IMR-90 (cell line): ENCODE measurements around the gene CTNNA1. TPM values are rescaled to one million over a fixed set of nuclear protein-coding genes. Genes with fewer than 3 reads are reported as not detected.

Experiments
- ATAC-seq: fragments of 200-7000 bp; cut with Tn5 transposase; 2 replicates; pipeline ENCODE4 v1.9.1; 2020; ENCODE audit warnings: low read depth, mild to moderate bottlenecking, moderate library complexity
- BruUV-seq: library from RNA; stranded (reverse); fragments of 400-500 nt; replicated peaks from 2 replicates; lab custom pipeline; 2021; lab: Mats Ljungman, UMichigan
- CTCF ChIA-PET: fragments of 300-600 bp; formaldehyde crosslinking; extraction: SDS; loops from one replicate; lab custom pipeline; 2021; ENCODE audit warnings: antibody characterized with exemption; lab: Yijun Ruan, JAX
- POLR2A ChIA-PET: fragments of 300-600 bp; sonication (Branson Sonifier 250); formaldehyde crosslinking; loops from one replicate; lab custom pipeline; 2022; ENCODE audit warnings: antibody characterized with exemption; ENCODE audit not compliant: unreplicated experiment; lab: Charles Lee
- DNase-seq: peaks from one replicate; pipeline ENCODE4 v3.0.0; 2013
- H2AFZ ChIP-seq: replicated peaks from 2 replicates; pipeline ENCODE3; 2013; ENCODE audit warnings: low read length, mild to moderate bottlenecking; ENCODE audit not compliant: poor library complexity
- H2AK5ac ChIP-seq: 2 replicates; pipeline ENCODE4 v1.6.1; 2013; ENCODE audit warnings: low read depth, low read length, inconsistent platforms
- H2AK9ac ChIP-seq: replicated peaks from 2 replicates; pipeline ENCODE3; 2013; ENCODE audit warnings: mild to moderate bottlenecking, low read depth, low read length, moderate library complexity; ENCODE audit not compliant: poor library complexity
- H2BK120ac ChIP-seq: 2 replicates; pipeline ENCODE4 v1.6.1; 2013; ENCODE audit warnings: low read depth, low read length, inconsistent platforms
- H2BK15ac ChIP-seq: 3 replicates; pipeline ENCODE4 v1.6.1; 2013; ENCODE audit warnings: low read depth, low read length, inconsistent platforms
- H2BK20ac ChIP-seq: 2 replicates; pipeline ENCODE4 v1.6.1; 2013; ENCODE audit warnings: low read depth, mild to moderate bottlenecking, inconsistent platforms, low read length, moderate library complexity
- H2BK5ac ChIP-seq: 2 replicates; pipeline ENCODE4 v1.6.1; 2013; ENCODE audit warnings: mild to moderate bottlenecking, low read depth, low read length, inconsistent platforms; ENCODE audit not compliant: poor library complexity, severe bottlenecking
- H3K14ac ChIP-seq: replicated peaks from 2 replicates; pipeline ENCODE4 v1.6.1; 2013; ENCODE audit warnings: low read depth, low read length, inconsistent platforms
- H3K18ac ChIP-seq: 2 replicates; pipeline ENCODE4 v1.6.1; 2013; ENCODE audit warnings: low read depth, low read length, control low read depth
- H3K23ac ChIP-seq: 2 replicates; pipeline ENCODE4 v1.6.1; 2013; ENCODE audit warnings: low read depth, low read length, inconsistent platforms
- H3K27ac ChIP-seq: 2 replicates; pipeline ENCODE4 v1.5.1; 2013; ENCODE audit warnings: mild to moderate bottlenecking, control low read depth, low read length; ENCODE audit not compliant: insufficient read depth
- H3K27me3 ChIP-seq: 2 replicates; pipeline ENCODE4 v1.6.1; 2013; ENCODE audit warnings: low read length; ENCODE audit not compliant: control insufficient read depth, insufficient read depth
- H3K36me3 ChIP-seq: 2 replicates; pipeline ENCODE4 v1.6.1; 2013; ENCODE audit warnings: low read length, mixed read lengths; ENCODE audit not compliant: control insufficient read depth, insufficient read depth
- H3K4ac ChIP-seq: 2 replicates; pipeline ENCODE4 v1.6.1; 2013; ENCODE audit warnings: low read depth, low read length, inconsistent platforms
- H3K4me1 ChIP-seq: 2 replicates; pipeline ENCODE4 v1.6.1; 2013; ENCODE audit warnings: low read length, mixed read lengths; ENCODE audit not compliant: control insufficient read depth, insufficient read depth
- H3K4me2 ChIP-seq: 2 replicates; pipeline ENCODE4 v1.6.1; 2013; ENCODE audit warnings: low read depth, mild to moderate bottlenecking, control low read depth, low read length, moderate library complexity
- H3K4me3 ChIP-seq: 2 replicates; pipeline ENCODE4 v1.5.1; 2013; ENCODE audit warnings: low read depth, mild to moderate bottlenecking, control low read depth, low read length, moderate library complexity; ENCODE audit not compliant: insufficient read depth
- H3K56ac ChIP-seq: 2 replicates; pipeline ENCODE4 v1.6.1; 2013; ENCODE audit warnings: low read length, inconsistent platforms; ENCODE audit not compliant: insufficient read depth; ENCODE audit errors: extremely low read depth
- H3K79me1 ChIP-seq, 2 experiments: 2 replicates each; pipeline ENCODE4 v1.6.1; 2013; ENCODE audit warnings: low read length in 2 of 2, inconsistent platforms in 1 of 2, low read depth in 1 of 2
- H3K9ac ChIP-seq: 2 replicates; pipeline ENCODE4 v1.6.1; 2013; ENCODE audit warnings: low read depth, low read length, control low read depth
- H3K9me1 ChIP-seq: 2 replicates; pipeline ENCODE4 v1.6.1; 2013; ENCODE audit warnings: low read length, inconsistent platforms; ENCODE audit not compliant: insufficient read depth
- H3K9me3 ChIP-seq: 2 replicates; pipeline ENCODE4 v1.6.1; 2013; ENCODE audit warnings: low read length; ENCODE audit not compliant: control insufficient read depth, insufficient read depth
- H4K20me1 ChIP-seq: 2 replicates; pipeline ENCODE4 v1.6.1; 2013; ENCODE audit warnings: low read length, inconsistent platforms; ENCODE audit not compliant: insufficient read depth
- H4K5ac ChIP-seq: 2 replicates; pipeline ENCODE4 v1.6.1; 2013; ENCODE audit warnings: mild to moderate bottlenecking, low read depth, low read length, control low read depth
- H4K8ac ChIP-seq, 2 experiments: 2 replicates each; pipeline ENCODE4 v1.6.1; 2013; ENCODE audit warnings: low read depth in 2 of 2, low read length in 2 of 2, control low read depth in 1 of 2, inconsistent platforms in 1 of 2
- H4K91ac ChIP-seq: 2 replicates; pipeline ENCODE4 v1.6.1; 2013; ENCODE audit warnings: low read depth, low read length, inconsistent platforms; ENCODE audit not compliant: insufficient read depth
- BHLHE40 ChIP-seq: fragments of 150-350 bp; IDR thresholded peaks from 2 replicates; pipeline ENCODE4 v1.6.1; 2016; ENCODE audit warnings: mild to moderate bottlenecking, low read depth, low read length
- CEBPB ChIP-seq: IDR thresholded peaks from 2 replicates; pipeline ENCODE4 v1.6.1; 2012; ENCODE audit warnings: low read depth, low read length, improper control_type of control experiment
- CHD1 ChIP-seq: IDR thresholded peaks from 2 replicates; pipeline ENCODE4 v1.6.1; 2012; ENCODE audit warnings: low read depth, low read length, improper control_type of control experiment
- CTCF ChIP-seq: conservative IDR thresholded peaks from 2 replicates; pipeline ENCODE4 v1.5.1; 2012; ENCODE audit warnings: mild to moderate bottlenecking, low read depth, low read length, improper control_type of control experiment
- FOS ChIP-seq: fragments of 150-350 bp; IDR thresholded peaks from 2 replicates; pipeline ENCODE4 v1.6.1; 2016; ENCODE audit warnings: low read depth, low read length
- MAFK ChIP-seq: IDR thresholded peaks from 2 replicates; pipeline ENCODE4 v1.6.1; 2012; ENCODE audit warnings: low read depth, low read length, improper control_type of control experiment
- MAZ ChIP-seq: IDR thresholded peaks from 2 replicates; pipeline ENCODE4 v1.6.1; 2012; ENCODE audit warnings: low read depth, mild to moderate bottlenecking, low read length, improper control_type of control experiment, moderate library complexity, borderline replicate concordance
- NFE2L2 ChIP-seq: fragments of 150-350 bp; IDR thresholded peaks from 2 replicates; pipeline ENCODE4 v1.6.1; 2016; ENCODE audit warnings: low read depth, mild to moderate bottlenecking, low read length
- POLR2A ChIP-seq: IDR thresholded peaks from 2 replicates; pipeline ENCODE4 v1.6.1; 2012; ENCODE audit warnings: mild to moderate bottlenecking, low read depth, low read length
- RAD21 ChIP-seq: IDR thresholded peaks from 2 replicates; pipeline ENCODE4 v1.6.1; 2012; ENCODE audit warnings: low read length, improper control_type of control experiment
- RCOR1 ChIP-seq: IDR thresholded peaks from 2 replicates; pipeline ENCODE4 v1.6.1; 2012; ENCODE audit warnings: mild to moderate bottlenecking, low read length, improper control_type of control experiment; ENCODE audit not compliant: insufficient replicate concordance
- RFX5 ChIP-seq: IDR thresholded peaks from 2 replicates; pipeline ENCODE4 v1.8.0; 2012; ENCODE audit warnings: low read depth, mild to moderate bottlenecking, low read length, moderate library complexity
- SMC3 ChIP-seq: fragments of 150-350 bp; IDR thresholded peaks from 2 replicates; pipeline ENCODE4 v1.6.1; 2016; ENCODE audit warnings: low read depth, mild to moderate bottlenecking, antibody characterized with exemption, low read length, moderate library complexity
- USF2 ChIP-seq: fragments of 150-350 bp; IDR thresholded peaks from 2 replicates; pipeline ENCODE4 v1.6.1; 2017; ENCODE audit warnings: mild to moderate bottlenecking, antibody characterized with exemption, low read length, low read depth
- WGBS, 2 experiments: methylation state at CpG; one replicate each; pipeline versions ENCODE4 v1.1.5 to v1.1.7; 2013; ENCODE audit warnings: missing lambda C conversion rate in 2 of 2; ENCODE audit not compliant: insufficient read length in 1 of 2; ENCODE audit errors: extremely low coverage in 2 of 2; 5-methylcytosine and 5-hydroxymethylcytosine counted together
- dilution Hi-C: fragments of 300-500 bp; cut with HindIII; formaldehyde crosslinking; loops from one replicate; pipeline ENCODE4 v1.14.3; 2018; ENCODE audit warnings: low sequenced_read_pairs; ENCODE audit not compliant: unreplicated experiment
- in situ Hi-C: fragments of 300-500 bp; cut with MboI; formaldehyde crosslinking; loops from 3 replicates; pipeline ENCODE4 v1.14.3; 2019; ENCODE audit warnings: low sequenced_read_pairs, inconsistent platforms, mixed read lengths
- intact Hi-C: fragments of 100-400 bp; cut with micrococcal nuclease; formaldehyde crosslinking; loops from 2 replicates; pipeline ENCODE4 v1.10.0; 2022
- polyA plus RNA-seq, 3 experiments: library from polyadenylated mRNA; depleted of rRNA; stranded (reverse); fragments of >200 nt; gene quantifications; 2 replicates each; pipeline ENCODE4 v1.2.3, GENCODE V29; 2012; ENCODE audit warnings: low replicate concordance in 1 of 3
- total RNA-seq: library from RNA; depleted of rRNA; stranded (reverse); fragments of >200 nt; gene quantifications from 2 replicates; pipeline ENCODE4 v1.2.3, GENCODE V29; 2012
- TF ChIP-seq, protein P1 (sequence below): fragments of 150-350 bp; IDR thresholded peaks from 2 replicates; pipeline ENCODE4 v1.6.1; 2016; ENCODE audit warnings: low read depth, mild to moderate bottlenecking, low read length, moderate library complexity, borderline replicate concordance

CTNNA1 gene
- total and polyA plus RNA-seq, 2 of the 4 experiments (the other 2 are of a cell fraction): 220 to 471 TPM

DNA sequence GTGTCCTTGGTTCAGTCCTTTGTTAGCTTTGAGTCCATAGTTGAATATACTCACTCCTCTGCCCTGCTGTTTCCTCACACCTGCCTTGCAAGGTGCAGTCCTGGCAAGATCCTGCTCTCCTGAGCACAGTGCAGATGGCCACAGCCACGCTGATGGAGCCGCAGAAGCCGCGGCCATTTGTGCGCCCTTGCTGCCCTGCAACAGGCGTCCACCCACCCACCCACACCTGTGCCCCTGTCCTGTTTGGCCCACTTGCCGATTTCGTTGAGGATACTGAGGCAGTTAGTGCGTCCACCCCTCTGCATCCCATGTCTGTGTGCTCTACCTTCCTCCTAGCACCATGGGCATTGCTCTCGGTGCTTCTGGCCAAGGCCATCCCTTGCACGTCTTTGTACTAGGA, 173.0 kb downstream of the CTNNA1 start:
- dilution Hi-C loops: no loop called here
- no peak for DNase-seq
- intact Hi-C loops: no loop called here
- Histone ChIP-seq H2BK120ac (no peak overlapping the region), H3K4me1 (no peaks in the 10 kb centered on the region; the same call in 1 of the 2 replicates), H3K9me3 (no peaks in the 10 kb centered on the region), H4K20me1 (peaks cover 10% of the 10 kb centered on the region), H3K4me3 (no peak overlapping the region), H3K9ac (no peak overlapping the region), H4K91ac (no peak overlapping the region), H2AK9ac (no peak overlapping the region), H3K18ac (no peak overlapping the region), H3K36me3 (peaks cover 58% of the 10 kb centered on the region), H3K9me1 (peaks cover 15% of the 10 kb centered on the region), H2AFZ (no peak overlapping the region), H4K8ac (no peak overlapping the region), H3K14ac (no peak overlapping the region), H3K56ac (no peak overlapping the region), H3K27ac (no peak overlapping the region), H3K23ac (no peak overlapping the region), H2BK15ac (no peak overlapping the region), H3K4ac (no peak overlapping the region), H3K27me3 (no peaks in the 10 kb centered on the region), H2AK5ac (no peak overlapping the region), H3K79me1 (peaks cover 23 to 63% of the 10 kb centered on the region in 2 experiments), H3K4me2 (no peak overlapping the region), H2BK20ac (no peak overlapping the region), H4K5ac (no peak overlapping the region), H2BK5ac (no peak overlapping the region)
- TF ChIP-seq USF2: no peak
- no peak for TF ChIP-seq CHD1
- no peak for TF ChIP-seq CTCF
- TF ChIP-seq RAD21: no peak
- TF ChIP-seq NFE2L2: no peak
- no peak for TF ChIP-seq RFX5
- TF ChIP-seq SMC3: no peak
- no peak for TF ChIP-seq FOS
- no peak for TF ChIP-seq RCOR1
- TF ChIP-seq, protein P1, sequence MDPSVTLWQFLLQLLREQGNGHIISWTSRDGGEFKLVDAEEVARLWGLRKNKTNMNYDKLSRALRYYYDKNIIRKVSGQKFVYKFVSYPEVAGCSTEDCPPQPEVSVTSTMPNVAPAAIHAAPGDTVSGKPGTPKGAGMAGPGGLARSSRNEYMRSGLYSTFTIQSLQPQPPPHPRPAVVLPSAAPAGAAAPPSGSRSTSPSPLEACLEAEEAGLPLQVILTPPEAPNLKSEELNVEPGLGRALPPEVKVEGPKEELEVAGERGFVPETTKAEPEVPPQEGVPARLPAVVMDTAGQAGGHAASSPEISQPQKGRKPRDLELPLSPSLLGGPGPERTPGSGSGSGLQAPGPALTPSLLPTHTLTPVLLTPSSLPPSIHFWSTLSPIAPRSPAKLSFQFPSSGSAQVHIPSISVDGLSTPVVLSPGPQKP: no peak
- no peak for TF ChIP-seq MAFK
- no peak for TF ChIP-seq MAZ
- no peak for TF ChIP-seq POLR2A
- no peak for TF ChIP-seq BHLHE40
- TF ChIP-seq CEBPB: no peak
- ChIA-PET CTCF (interaction anchor here (0.7 kb wide), 1 partner anchor 370 kb away, joined by 3 read pairs; no protein-coding TSS in a partner anchor), POLR2A (no interaction called here)
- no TSS peak for BruUV-seq
- 96% methylated on average over 3 of the region's 11 CpGs; no CpG with 5 or more reads in 1 of the 2 experiments for WGBS, 2 experiments
- in situ Hi-C loops: no loop called here
- no peak for ATAC-seq
